HCT116 (cell line): ENCODE results near the gene ADAM11.

Source experiments
- FOSL1 ChIP-seq: IDR thresholded peaks from 2 replicates; pipeline ENCODE4 v1.6.1; 2012; ENCODE audit warnings: low read depth
- MAX ChIP-seq: IDR thresholded peaks from 2 replicates; pipeline ENCODE4 v1.6.1; 2012
- POLR2A ChIP-seq: IDR thresholded peaks from 2 replicates; pipeline ENCODE4 v1.7.0; 2011; ENCODE audit warnings: borderline replicate concordance; ENCODE audit not compliant: insufficient read depth, insufficient read length; ENCODE audit errors: extremely low read depth
- POLR2AphosphoS5 ChIP-seq: IDR thresholded peaks from 2 replicates; pipeline ENCODE4 v1.6.1; 2011; ENCODE audit warnings: mild to moderate bottlenecking, low read depth, low read length, moderate library complexity
- RAD21 ChIP-seq: IDR thresholded peaks from 2 replicates; pipeline ENCODE4 v1.6.1; 2012; ENCODE audit warnings: low read depth, mild to moderate bottlenecking
- SIN3A ChIP-seq: IDR thresholded peaks from 2 replicates; pipeline ENCODE4 v1.6.1; 2012; ENCODE audit warnings: low read depth
- TF ChIP-seq, protein P1 (sequence below), 3 experiments: fragments of 200-600 bp in 1 of 3; sonication (generic) in 1 of 3; IDR thresholded peaks in 2 of 3; conservative IDR thresholded peaks in 1 of 3; 2 replicates each; pipeline ENCODE4 v1.5.1; 2012 to 2017; ENCODE audit warnings: low read depth in 2 of 3, low read length in 2 of 3, antibody characterized with exemption in 1 of 3, borderline replicate concordance in 1 of 3, control low read depth in 1 of 3, mild to moderate bottlenecking in 1 of 3, mixed read lengths in 1 of 3, mixed run types in 1 of 3, moderate library complexity in 1 of 3; ENCODE audit not compliant: insufficient read depth in 1 of 3
- TF ChIP-seq, protein P2 (sequence below): IDR thresholded peaks from 2 replicates; pipeline ENCODE4 v1.6.1; 2012; ENCODE audit warnings: low read depth
- TF ChIP-seq, protein P3 (sequence below): IDR thresholded peaks from 2 replicates; pipeline ENCODE4 v1.6.1; 2011; ENCODE audit warnings: mild to moderate bottlenecking, low read length, moderate library complexity; ENCODE audit not compliant: insufficient replicate concordance; ENCODE audit errors: extremely low read depth
- TF ChIP-seq, protein P4 (sequence below): IDR thresholded peaks from 2 replicates; pipeline ENCODE4 v1.6.1; 2012

GRCh38 chr17:44796731-44797130 lies 37.9 kb downstream of the ADAM11 start:
- TF ChIP-seq, protein P1, sequence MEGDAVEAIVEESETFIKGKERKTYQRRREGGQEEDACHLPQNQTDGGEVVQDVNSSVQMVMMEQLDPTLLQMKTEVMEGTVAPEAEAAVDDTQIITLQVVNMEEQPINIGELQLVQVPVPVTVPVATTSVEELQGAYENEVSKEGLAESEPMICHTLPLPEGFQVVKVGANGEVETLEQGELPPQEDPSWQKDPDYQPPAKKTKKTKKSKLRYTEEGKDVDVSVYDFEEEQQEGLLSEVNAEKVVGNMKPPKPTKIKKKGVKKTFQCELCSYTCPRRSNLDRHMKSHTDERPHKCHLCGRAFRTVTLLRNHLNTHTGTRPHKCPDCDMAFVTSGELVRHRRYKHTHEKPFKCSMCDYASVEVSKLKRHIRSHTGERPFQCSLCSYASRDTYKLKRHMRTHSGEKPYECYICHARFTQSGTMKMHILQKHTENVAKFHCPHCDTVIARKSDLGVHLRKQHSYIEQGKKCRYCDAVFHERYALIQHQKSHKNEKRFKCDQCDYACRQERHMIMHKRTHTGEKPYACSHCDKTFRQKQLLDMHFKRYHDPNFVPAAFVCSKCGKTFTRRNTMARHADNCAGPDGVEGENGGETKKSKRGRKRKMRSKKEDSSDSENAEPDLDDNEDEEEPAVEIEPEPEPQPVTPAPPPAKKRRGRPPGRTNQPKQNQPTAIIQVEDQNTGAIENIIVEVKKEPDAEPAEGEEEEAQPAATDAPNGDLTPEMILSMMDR (IDR thresholded peaks at IDR 0.05 in 2 of 3, conservative IDR thresholded peaks at IDR 0.05 in 1 of 3; ENCODE audit: borderline replicate concordance in 1 of 3, insufficient read depth in 1 of 3, low read depth in 2 of 3, low read length in 2 of 3), result no peak
- TF ChIP-seq POLR2AphosphoS5, result no peak
- TF ChIP-seq, protein P2, sequence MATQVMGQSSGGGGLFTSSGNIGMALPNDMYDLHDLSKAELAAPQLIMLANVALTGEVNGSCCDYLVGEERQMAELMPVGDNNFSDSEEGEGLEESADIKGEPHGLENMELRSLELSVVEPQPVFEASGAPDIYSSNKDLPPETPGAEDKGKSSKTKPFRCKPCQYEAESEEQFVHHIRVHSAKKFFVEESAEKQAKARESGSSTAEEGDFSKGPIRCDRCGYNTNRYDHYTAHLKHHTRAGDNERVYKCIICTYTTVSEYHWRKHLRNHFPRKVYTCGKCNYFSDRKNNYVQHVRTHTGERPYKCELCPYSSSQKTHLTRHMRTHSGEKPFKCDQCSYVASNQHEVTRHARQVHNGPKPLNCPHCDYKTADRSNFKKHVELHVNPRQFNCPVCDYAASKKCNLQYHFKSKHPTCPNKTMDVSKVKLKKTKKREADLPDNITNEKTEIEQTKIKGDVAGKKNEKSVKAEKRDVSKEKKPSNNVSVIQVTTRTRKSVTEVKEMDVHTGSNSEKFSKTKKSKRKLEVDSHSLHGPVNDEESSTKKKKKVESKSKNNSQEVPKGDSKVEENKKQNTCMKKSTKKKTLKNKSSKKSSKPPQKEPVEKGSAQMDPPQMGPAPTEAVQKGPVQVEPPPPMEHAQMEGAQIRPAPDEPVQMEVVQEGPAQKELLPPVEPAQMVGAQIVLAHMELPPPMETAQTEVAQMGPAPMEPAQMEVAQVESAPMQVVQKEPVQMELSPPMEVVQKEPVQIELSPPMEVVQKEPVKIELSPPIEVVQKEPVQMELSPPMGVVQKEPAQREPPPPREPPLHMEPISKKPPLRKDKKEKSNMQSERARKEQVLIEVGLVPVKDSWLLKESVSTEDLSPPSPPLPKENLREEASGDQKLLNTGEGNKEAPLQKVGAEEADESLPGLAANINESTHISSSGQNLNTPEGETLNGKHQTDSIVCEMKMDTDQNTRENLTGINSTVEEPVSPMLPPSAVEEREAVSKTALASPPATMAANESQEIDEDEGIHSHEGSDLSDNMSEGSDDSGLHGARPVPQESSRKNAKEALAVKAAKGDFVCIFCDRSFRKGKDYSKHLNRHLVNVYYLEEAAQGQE, result no peak
- no peak for TF ChIP-seq FOSL1
- no peak for TF ChIP-seq RAD21
- TF ChIP-seq MAX, result no peak
- no peak for TF ChIP-seq POLR2A
- TF ChIP-seq, protein P3, sequence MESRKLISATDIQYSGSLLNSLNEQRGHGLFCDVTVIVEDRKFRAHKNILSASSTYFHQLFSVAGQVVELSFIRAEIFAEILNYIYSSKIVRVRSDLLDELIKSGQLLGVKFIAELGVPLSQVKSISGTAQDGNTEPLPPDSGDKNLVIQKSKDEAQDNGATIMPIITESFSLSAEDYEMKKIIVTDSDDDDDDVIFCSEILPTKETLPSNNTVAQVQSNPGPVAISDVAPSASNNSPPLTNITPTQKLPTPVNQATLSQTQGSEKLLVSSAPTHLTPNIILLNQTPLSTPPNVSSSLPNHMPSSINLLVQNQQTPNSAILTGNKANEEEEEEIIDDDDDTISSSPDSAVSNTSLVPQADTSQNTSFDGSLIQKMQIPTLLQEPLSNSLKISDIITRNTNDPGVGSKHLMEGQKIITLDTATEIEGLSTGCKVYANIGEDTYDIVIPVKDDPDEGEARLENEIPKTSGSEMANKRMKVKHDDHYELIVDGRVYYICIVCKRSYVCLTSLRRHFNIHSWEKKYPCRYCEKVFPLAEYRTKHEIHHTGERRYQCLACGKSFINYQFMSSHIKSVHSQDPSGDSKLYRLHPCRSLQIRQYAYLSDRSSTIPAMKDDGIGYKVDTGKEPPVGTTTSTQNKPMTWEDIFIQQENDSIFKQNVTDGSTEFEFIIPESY, result no peak
- TF ChIP-seq, protein P4, sequence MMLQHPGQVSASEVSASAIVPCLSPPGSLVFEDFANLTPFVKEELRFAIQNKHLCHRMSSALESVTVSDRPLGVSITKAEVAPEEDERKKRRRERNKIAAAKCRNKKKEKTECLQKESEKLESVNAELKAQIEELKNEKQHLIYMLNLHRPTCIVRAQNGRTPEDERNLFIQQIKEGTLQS, result no peak
- no peak for TF ChIP-seq SIN3A
